Kidney epithelial cell (primary cell): ENCODE results near the gene SEMA3G. TPM values are rescaled to one million over a fixed set of nuclear protein-coding genes. Genes with fewer than 3 reads are reported as not detected.
A peak's percentile ranks its signal among the peaks of the same experiment; 100 is the strongest.

Experiments
- DNase-seq: peaks from one replicate; pipeline ENCODE4 v3.0.0-alpha.2; 2010; ENCODE audit warnings: low read depth
- H3K27me3 ChIP-seq: 2 replicates; pipeline ENCODE4 v1.6.0; 2011; ENCODE audit warnings: low read length; ENCODE audit not compliant: control insufficient read depth, insufficient read depth
- H3K36me3 ChIP-seq: 2 replicates; pipeline ENCODE4 v1.5.1; 2011; ENCODE audit warnings: low read length; ENCODE audit not compliant: control insufficient read depth, insufficient read depth
- H3K4me3 ChIP-seq: 2 replicates; pipeline ENCODE4 v1.5.1; 2011; ENCODE audit warnings: low read depth, mild to moderate bottlenecking, control low read depth, low read length
- total RNA-seq: library from RNA; depleted of rRNA; stranded (reverse); fragments of >200 nt; gene quantifications from 2 replicates; pipeline ENCODE4 v1.2.3, GENCODE V29; 2015
- TF ChIP-seq, protein P1 (sequence below): IDR thresholded peaks from 2 replicates; pipeline ENCODE4 v1.5.1; 2011; ENCODE audit warnings: mild to moderate bottlenecking, moderate library complexity, low read length, control low read depth, inconsistent platforms; ENCODE audit not compliant: insufficient read depth, poor library complexity, severe bottlenecking

SEMA3G gene
- total RNA-seq, 1 donor from 2014 or later, result 0.21 TPM

GRCh38 chr3:52431459-52432223 is 13.3 kb downstream of the SEMA3G start:
- TF ChIP-seq, protein P1, sequence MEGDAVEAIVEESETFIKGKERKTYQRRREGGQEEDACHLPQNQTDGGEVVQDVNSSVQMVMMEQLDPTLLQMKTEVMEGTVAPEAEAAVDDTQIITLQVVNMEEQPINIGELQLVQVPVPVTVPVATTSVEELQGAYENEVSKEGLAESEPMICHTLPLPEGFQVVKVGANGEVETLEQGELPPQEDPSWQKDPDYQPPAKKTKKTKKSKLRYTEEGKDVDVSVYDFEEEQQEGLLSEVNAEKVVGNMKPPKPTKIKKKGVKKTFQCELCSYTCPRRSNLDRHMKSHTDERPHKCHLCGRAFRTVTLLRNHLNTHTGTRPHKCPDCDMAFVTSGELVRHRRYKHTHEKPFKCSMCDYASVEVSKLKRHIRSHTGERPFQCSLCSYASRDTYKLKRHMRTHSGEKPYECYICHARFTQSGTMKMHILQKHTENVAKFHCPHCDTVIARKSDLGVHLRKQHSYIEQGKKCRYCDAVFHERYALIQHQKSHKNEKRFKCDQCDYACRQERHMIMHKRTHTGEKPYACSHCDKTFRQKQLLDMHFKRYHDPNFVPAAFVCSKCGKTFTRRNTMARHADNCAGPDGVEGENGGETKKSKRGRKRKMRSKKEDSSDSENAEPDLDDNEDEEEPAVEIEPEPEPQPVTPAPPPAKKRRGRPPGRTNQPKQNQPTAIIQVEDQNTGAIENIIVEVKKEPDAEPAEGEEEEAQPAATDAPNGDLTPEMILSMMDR, result no peak
- no peak overlapping the region for H3K4me3 ChIP-seq

GRCh38 chr3:52430416-52430810 is 14.5 kb downstream of the SEMA3G start:
- DNase-seq, result no peak
- Histone ChIP-seq H3K4me3 (no peak overlapping the region), H3K36me3 (no peaks in the 10 kb centered on the region), H3K27me3 (peaks cover 3% of the 10 kb centered on the region)
- TF ChIP-seq, protein P1, result no peak

More at GRCh38 chr3:52431459-52432223, 13.3 kb downstream of the SEMA3G start:
- no peaks in the 10 kb centered on the region for H3K36me3 ChIP-seq
- no peak for DNase-seq
- peaks cover 5% of the 10 kb centered on the region for H3K27me3 ChIP-seq

DNA sequence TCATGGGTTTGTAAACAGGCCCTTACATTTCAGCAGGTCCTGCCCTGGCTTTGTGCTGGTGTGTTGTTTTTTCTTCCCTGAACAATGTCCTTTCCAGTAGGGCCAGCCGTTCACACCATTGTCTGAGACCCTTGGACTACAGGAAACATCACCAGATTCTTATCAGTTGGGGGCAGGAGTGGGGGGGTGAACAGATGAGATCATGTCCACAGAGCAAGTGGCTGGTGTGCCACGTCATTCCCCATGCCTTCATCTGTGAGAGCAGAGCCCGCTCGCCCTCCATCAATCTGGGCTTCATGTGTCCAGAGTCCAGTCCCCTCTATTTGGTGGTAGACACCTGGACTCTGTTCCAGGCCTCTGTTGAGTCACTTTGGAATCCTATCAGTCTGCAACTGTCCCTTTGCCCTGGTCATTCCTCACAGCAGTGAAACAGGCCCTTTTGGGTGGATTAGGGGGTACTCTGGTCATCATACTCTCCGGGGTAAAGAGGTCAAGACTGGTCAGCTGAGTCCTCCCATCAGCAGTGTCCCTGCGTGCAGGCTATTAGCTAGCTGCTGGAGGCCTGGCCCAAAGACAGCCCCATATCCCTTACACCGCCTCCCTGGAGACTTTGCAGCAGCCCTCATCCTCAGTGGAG is 15.0 kb downstream of the SEMA3G start:
- H3K4me3 ChIP-seq, result no peak overlapping the region
- H3K36me3 ChIP-seq, result no peaks in the 10 kb centered on the region
- peaks cover 3% of the 10 kb centered on the region for H3K27me3 ChIP-seq
- TF ChIP-seq, protein P1, result no peak
- DNase-seq, result no peak

GRCh38 chr3:52429031-52429430 is 15.9 kb downstream of the SEMA3G start:
- H3K36me3 ChIP-seq, result no peaks in the 10 kb centered on the region
- peaks cover 3% of the 10 kb centered on the region for H3K27me3 ChIP-seq
- no peak for DNase-seq
- TF ChIP-seq, protein P1, result no peak
- no peak overlapping the region for H3K4me3 ChIP-seq

DNA sequence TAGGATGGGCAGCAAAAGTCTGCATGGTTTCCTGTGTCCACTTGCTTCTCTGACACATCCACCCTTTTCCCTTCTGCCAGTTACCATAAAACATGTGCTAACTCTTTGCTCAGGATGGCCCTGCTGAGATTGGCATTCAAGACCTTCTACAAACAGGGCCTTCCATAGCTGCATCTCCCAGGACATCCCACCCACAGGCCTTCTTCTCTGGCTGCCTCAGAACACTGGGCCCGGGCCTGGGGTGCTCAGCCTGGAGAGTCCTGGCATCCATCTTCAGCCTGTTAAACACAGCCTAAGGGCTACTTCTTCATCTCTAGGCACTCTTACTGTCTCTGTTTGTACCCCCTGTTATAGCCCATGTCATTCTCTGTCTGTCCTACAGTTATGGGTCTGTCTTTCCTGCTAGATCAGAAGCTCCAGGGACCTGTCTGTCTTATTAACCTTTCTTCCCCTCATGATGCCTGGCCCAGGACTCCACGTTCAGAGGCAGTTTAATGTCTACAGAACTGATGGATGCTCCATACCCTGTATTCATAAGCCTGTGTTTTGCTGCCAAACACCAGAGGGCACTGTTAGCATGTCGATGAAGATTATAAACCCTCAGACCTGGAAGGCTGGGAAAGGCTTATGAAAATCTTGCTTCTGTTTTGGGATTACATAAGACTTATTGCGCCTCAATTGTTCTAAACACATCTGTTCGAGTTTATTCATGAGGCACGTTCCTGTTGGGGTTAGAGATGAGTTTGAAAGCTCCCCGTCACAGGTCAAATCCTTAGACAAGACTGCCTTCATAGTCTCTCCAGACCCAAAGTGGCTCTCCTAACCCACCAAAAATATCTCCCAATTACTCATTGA is 16.5 kb downstream of the SEMA3G start:
- H3K27me3 ChIP-seq, result peaks cover 3% of the 10 kb centered on the region
- TF ChIP-seq, protein P1, result peak; percentile 67
- H3K4me3 ChIP-seq, result no peak overlapping the region
- peak; percentile 38 for DNase-seq
- H3K36me3 ChIP-seq, result no peaks in the 10 kb centered on the region
